ENCODE results near the gene PARN.

DNA sequence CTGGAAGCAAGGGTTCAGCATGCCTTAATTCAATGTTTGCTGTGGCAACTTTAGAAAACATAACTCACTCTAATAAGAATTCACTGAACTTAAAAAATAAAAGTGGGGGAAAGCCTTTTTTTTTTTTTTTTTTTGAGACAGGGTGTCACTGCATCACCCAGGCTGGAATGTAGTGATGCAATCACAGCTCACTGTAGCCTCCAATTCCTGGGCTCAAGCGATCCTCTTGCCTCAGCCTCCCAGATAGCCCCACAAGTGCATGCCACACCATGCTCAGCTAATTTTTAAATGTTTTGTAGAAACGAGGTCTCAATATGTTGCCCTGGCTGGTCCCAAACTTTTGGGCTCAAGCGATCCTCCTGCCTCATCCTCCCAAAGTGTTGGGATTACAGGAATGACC is 243.9 kb downstream of the PARN start:
- no peak for TF ChIP-seq PPARA (CRISPR knock-in tag; IDR thresholded peaks at IDR 0.05; ENCODE audit: borderline replicate concordance)
- TF ChIP-seq, protein P1, sequence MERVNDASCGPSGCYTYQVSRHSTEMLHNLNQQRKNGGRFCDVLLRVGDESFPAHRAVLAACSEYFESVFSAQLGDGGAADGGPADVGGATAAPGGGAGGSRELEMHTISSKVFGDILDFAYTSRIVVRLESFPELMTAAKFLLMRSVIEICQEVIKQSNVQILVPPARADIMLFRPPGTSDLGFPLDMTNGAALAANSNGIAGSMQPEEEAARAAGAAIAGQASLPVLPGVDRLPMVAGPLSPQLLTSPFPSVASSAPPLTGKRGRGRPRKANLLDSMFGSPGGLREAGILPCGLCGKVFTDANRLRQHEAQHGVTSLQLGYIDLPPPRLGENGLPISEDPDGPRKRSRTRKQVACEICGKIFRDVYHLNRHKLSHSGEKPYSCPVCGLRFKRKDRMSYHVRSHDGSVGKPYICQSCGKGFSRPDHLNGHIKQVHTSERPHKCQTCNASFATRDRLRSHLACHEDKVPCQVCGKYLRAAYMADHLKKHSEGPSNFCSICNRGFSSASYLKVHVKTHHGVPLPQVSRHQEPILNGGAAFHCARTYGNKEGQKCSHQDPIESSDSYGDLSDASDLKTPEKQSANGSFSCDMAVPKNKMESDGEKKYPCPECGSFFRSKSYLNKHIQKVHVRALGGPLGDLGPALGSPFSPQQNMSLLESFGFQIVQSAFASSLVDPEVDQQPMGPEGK (CRISPR knock-in tag; IDR thresholded peaks at IDR 0.05; ENCODE audit: borderline replicate concordance): no peak
- no peak for TF ChIP-seq ZFP30 (CRISPR knock-in tag; IDR thresholded peaks at IDR 0.05)
- TF ChIP-seq SNAI2 (CRISPR knock-in tag; IDR thresholded peaks at IDR 0.05): no peak
- TF ChIP-seq ZNF70 (CRISPR knock-in tag; IDR thresholded peaks at IDR 0.05): no peak
- TF ChIP-seq, protein P2, sequence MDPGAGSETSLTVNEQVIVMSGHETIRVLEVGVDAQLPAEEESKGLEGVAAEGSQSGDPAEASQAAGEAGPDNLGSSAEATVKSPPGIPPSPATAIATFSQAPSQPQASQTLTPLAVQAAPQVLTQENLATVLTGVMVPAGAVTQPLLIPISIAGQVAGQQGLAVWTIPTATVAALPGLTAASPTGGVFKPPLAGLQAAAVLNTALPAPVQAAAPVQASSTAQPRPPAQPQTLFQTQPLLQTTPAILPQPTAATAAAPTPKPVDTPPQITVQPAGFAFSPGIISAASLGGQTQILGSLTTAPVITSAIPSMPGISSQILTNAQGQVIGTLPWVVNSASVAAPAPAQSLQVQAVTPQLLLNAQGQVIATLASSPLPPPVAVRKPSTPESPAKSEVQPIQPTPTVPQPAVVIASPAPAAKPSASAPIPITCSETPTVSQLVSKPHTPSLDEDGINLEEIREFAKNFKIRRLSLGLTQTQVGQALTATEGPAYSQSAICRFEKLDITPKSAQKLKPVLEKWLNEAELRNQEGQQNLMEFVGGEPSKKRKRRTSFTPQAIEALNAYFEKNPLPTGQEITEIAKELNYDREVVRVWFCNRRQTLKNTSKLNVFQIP (CRISPR knock-in tag; IDR thresholded peaks at IDR 0.05; ENCODE audit: borderline replicate concordance, low read depth): no peak
- TF ChIP-seq ZNF8 (CRISPR knock-in tag; IDR thresholded peaks at IDR 0.05): no peak
- TF ChIP-seq RARB (CRISPR knock-in tag; IDR thresholded peaks at IDR 0.05): no peak
- no peak for TF ChIP-seq ZFP3 (CRISPR knock-in tag; IDR thresholded peaks at IDR 0.05)
- TF ChIP-seq, protein P3, sequence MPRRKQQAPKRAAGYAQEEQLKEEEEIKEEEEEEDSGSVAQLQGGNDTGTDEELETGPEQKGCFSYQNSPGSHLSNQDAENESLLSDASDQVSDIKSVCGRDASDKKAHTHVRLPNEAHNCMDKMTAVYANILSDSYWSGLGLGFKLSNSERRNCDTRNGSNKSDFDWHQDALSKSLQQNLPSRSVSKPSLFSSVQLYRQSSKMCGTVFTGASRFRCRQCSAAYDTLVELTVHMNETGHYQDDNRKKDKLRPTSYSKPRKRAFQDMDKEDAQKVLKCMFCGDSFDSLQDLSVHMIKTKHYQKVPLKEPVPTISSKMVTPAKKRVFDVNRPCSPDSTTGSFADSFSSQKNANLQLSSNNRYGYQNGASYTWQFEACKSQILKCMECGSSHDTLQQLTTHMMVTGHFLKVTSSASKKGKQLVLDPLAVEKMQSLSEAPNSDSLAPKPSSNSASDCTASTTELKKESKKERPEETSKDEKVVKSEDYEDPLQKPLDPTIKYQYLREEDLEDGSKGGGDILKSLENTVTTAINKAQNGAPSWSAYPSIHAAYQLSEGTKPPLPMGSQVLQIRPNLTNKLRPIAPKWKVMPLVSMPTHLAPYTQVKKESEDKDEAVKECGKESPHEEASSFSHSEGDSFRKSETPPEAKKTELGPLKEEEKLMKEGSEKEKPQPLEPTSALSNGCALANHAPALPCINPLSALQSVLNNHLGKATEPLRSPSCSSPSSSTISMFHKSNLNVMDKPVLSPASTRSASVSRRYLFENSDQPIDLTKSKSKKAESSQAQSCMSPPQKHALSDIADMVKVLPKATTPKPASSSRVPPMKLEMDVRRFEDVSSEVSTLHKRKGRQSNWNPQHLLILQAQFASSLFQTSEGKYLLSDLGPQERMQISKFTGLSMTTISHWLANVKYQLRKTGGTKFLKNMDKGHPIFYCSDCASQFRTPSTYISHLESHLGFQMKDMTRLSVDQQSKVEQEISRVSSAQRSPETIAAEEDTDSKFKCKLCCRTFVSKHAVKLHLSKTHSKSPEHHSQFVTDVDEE (CRISPR knock-in tag; IDR thresholded peaks at IDR 0.05): no peak

All from SK-N-SH treated with all-trans-retinoic acid at 6 μM for 48 hours (cell line).